Measurements from ENCODE around the gene CRYL1.

GRCh38 chr13:20495087-20496023 lies 30.3 kb downstream of the CRYL1 start:
- TF ChIP-seq CTCF (IDR thresholded peaks at IDR 0.05; ENCODE audit: low read depth, low read length, poor library complexity, severe bottlenecking) = peak; percentile 87
- no peak for TF ChIP-seq EZH2phosphoT487 (IDR thresholded peaks at IDR 0.05; ENCODE audit: borderline replicate concordance, low read length)
